Psoas muscle (tissue), 8 donors: ENCODE data around the gene CALB2. TPM values are rescaled to one million over a fixed set of nuclear protein-coding genes. Genes with fewer than 3 reads are reported as not detected.
"Not testable (repeated sequence)": the region's sequence is repeated elsewhere in the genome, so short reads cannot be mapped to it uniquely, and the experiment has no call there.

Source experiments
- ATAC-seq, 4 donors: fragments of 200-7000 bp; cut with Tn5 transposase; one replicate each; pipeline ENCODE4 v1.9.1; 2020; ENCODE audit warnings: moderate library complexity in 3 of 4, mild to moderate bottlenecking in 2 of 4
- DNase-seq, 2 donors: peaks; one replicate each; pipeline ENCODE4 v3.0.0-alpha.2; 2020
- H3K27ac ChIP-seq: fragments of 200-600 bp; one replicate; pipeline ENCODE4 v1.8.0; 2022
- H3K27me3 ChIP-seq, 3 donors: fragments of 200-600 bp in 1 of 3; one replicate each; pipeline versions ENCODE4 v1.6.1 to v1.8.0; 2013 to 2022; ENCODE audit warnings: low read length in 2 of 3, mild to moderate bottlenecking in 2 of 3, moderate library complexity in 1 of 3; ENCODE audit not compliant: insufficient read depth in 3 of 3
- H3K36me3 ChIP-seq, 2 donors: fragments of 200-600 bp in 1 of 2; one replicate each; pipeline versions ENCODE4 v1.6.1 to v1.8.0; 2013 to 2022; ENCODE audit warnings: low read depth in 1 of 2, mild to moderate bottlenecking in 1 of 2, moderate library complexity in 1 of 2; ENCODE audit not compliant: insufficient read depth in 1 of 2
- H3K4me1 ChIP-seq: fragments of 200-600 bp; one replicate; pipeline ENCODE4 v1.8.0; 2022
- H3K4me3 ChIP-seq: fragments of 200-600 bp; one replicate; pipeline ENCODE4 v1.8.0; 2022; ENCODE audit warnings: mild to moderate bottlenecking
- H3K9me3 ChIP-seq: fragments of 200-600 bp; one replicate; pipeline ENCODE4 v1.8.0; 2022
- CTCF ChIP-seq: fragments of 200-600 bp; IDR thresholded peaks from one replicate; pipeline ENCODE4 v1.8.0; 2022; ENCODE audit warnings: antibody characterized with exemption
- WGBS, 3 donors: extraction: QIAGEN DNeasy Blood & Tissue Kit; methylation state at CpG; one replicate each; pipeline versions ENCODE4 v1.1.6 to v1.1.7; 2013; 5-methylcytosine and 5-hydroxymethylcytosine counted together
- intact Hi-C, 2 donors: fragments of 100-400 bp; cut with DNase I; formaldehyde crosslinking; loops; one replicate each; pipeline versions ENCODE4 v1.11.0 to v1.14.2; 2022
- polyA plus RNA-seq, 3 donors: library from polyadenylated mRNA; stranded (reverse); fragments of 200-250 nt; gene quantifications; one replicate each; pipeline ENCODE4 v1.2.3, GENCODE V29; 2013
- total RNA-seq, 4 donors: library from RNA; stranded (reverse); fragmentation: NEBNext Ultra II Directional in 2 of 4; extraction: Animal tissue kit (Norgen Biotek cat#: 25700) in 2 of 4; gene quantifications; one replicate each; pipeline versions ENCODE4 v1.2.1 to v1.2.4, GENCODE V29; 2021 to 2023
- donor health status: healthy with polysubstance abuse.
- donor health status: DM: no; HTN: no; CAD: no; lungs with moderate emphysema.
- donor health status: Bipolar disorder and iron deficiency.
- donor health status: healthy.
- donor health status: DM: yes; HTN: yes; CAD: no.
- donor health status: DM: no; HTN: no; CAD: no.
- donor health status: DM: no; HTN: no; CAD: no.
- donor health status: DM: yes; HTN: yes; CAD: no.

CALB2 gene
- total and polyA plus RNA-seq, 7 donors, result 0.16 to 0.61 (median 0.50) TPM; not detected in 2

GRCh38 chr16:71352963-71353460, 5.5 kb upstream of the CALB2 start:
- no peak for DNase-seq

GRCh38 chr16:71353736-71354135, 4.8 kb upstream of the CALB2 start:
- ATAC-seq (no peak), DNase-seq (no peak)
- peaks cover 2% of the 10 kb centered on the region for H3K4me1 ChIP-seq
- H3K27me3 ChIP-seq, result peaks cover 0 to 5% (median 0%) of the 10 kb centered on the region in 3 donors
- no peak for TF ChIP-seq CTCF
- no peaks in the 10 kb centered on the region for H3K36me3 ChIP-seq
- H3K4me3 ChIP-seq, result no peak overlapping the region
- no peak overlapping the region for H3K27ac ChIP-seq
- intact Hi-C loops, result no loop called here
- no peaks in the 10 kb centered on the region for H3K9me3 ChIP-seq
- 45 to 50% (median 50%) methylated on average over 5 of the region's 5 CpGs for WGBS, 3 donors

More at GRCh38 chr16:71352963-71353460, 5.5 kb upstream of the CALB2 start:
- intact Hi-C loops, result no loop called here
- H3K27ac ChIP-seq, result no peak overlapping the region
- no peaks in the 10 kb centered on the region for H3K9me3 ChIP-seq
- WGBS, 3 donors, result 43 to 75% (median 63%) methylated on average over 1 of the region's 1 CpG
- no peak for ATAC-seq
- H3K4me3 ChIP-seq, result no peak overlapping the region
- no peaks in the 10 kb centered on the region for H3K36me3 ChIP-seq
- TF ChIP-seq CTCF, result no peak
- no peaks in the 10 kb centered on the region for H3K27me3 ChIP-seq
- H3K4me1 ChIP-seq, result no peaks in the 10 kb centered on the region

DNA sequence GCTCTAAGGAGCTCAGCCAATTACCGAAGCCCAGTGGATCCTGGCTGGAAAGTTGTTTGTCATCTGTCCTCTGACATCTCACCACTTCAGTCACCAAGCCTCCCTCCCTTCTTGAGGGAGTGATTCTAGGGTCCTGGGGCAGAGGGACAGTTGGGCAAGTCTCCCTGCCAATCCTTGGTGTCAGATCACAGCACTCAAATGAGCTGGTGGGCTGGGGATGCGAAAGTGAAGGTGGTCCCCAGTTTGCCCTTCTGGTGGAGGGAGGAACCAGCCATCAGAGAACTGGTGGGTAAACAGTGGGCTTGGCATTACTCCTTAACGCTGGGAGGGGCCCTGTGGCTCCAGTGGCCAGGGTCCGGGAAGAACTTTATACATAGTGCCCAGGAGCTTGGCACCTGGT, 4.4 kb upstream of the CALB2 start:
- H3K27me3 ChIP-seq, result peaks cover 0 to 10% (median 0%) of the 10 kb centered on the region in 3 donors
- intact Hi-C loops, result no loop called here

DNA sequence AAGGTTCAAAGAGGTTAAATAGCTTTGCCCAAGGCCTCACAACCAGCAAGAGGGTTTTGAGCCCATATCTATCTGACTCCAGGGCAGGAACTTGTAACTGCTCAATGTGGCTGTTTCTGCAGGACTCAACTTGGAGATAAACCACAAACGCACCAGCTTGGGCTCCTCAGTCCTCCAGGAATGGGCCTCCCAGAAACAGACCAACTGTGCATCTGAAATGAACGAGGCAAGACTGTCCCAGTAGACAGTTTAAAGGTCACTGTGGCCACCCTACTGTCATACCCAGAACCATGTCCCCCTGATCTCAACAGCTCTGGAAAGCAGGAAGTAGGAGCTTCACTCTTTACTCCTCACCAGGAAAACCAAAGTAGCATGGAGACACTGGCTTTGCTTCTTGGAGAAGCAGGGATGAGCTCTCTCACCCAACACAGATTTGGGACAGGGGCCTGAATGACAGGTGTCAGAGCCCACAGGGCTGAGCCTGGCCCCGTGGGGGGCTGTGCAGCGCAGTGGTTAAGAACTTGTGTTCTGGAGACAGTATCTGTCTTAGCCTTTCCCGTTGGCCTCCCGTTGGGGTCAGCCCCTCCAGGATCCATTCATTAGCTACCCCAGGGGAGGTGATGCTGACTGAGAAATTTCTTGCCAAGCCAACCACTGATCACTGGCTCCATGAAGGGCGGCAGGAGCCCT, 2.3 kb upstream of the CALB2 start:
- Histone ChIP-seq H3K4me1 (peaks cover 5% of the 10 kb centered on the region), H3K27me3 (peaks cover 0 to 28% (median 0%) of the 10 kb centered on the region in 3 donors), H3K9me3 (no peaks in the 10 kb centered on the region), H3K4me3 (no peak overlapping the region), H3K27ac (no peak overlapping the region), H3K36me3 (no peaks in the 10 kb centered on the region)
- ATAC-seq (no peak), DNase-seq (no peak)
- intact Hi-C loops, result no loop called here
- TF ChIP-seq CTCF, result no peak
- 62 to 69% (median 65%) methylated on average over 7 of the region's 7 CpGs for WGBS, 3 donors

More for the DNA sequence above, 4.4 kb upstream of the CALB2 start:
- Histone ChIP-seq H3K4me1 (peaks cover 5% of the 10 kb centered on the region), H3K27ac (no peak overlapping the region), H3K36me3 (no peaks in the 10 kb centered on the region), H3K4me3 (no peak overlapping the region), H3K9me3 (no peaks in the 10 kb centered on the region)
- no peak for TF ChIP-seq CTCF
- DNase-seq, result no peak
- 75 to 86% (median 86%) methylated on average over 4 of the region's 4 CpGs for WGBS, 3 donors
- ATAC-seq, result no peak

- H3K36me3 ChIP-seq, H3K9me3 ChIP-seq, H3K27ac ChIP-seq, H3K4me3 ChIP-seq, intact Hi-C loops, H3K4me1 ChIP-seq, DNase-seq, ATAC-seq: not testable (repeated sequence)
- peaks cover 0 to 28% (median 0%) of the 10 kb centered on the region in 3 donors for H3K27me3 ChIP-seq
- WGBS, 3 donors, result 47 to 63% (median 56%) methylated on average over 4 of the region's 4 CpGs
Measured at GRCh38 chr16:71356936-71357335, 1.6 kb upstream of the CALB2 start.
